KMS-11 (cell line): Measurements from ENCODE around the gene FSTL5.

ENCODE experiments used
- H2AFZ ChIP-seq: fragments of 200-600 bp; sonication (generic); 2 replicates; pipeline ENCODE4 v1.6.1; 2016; ENCODE audit warnings: antibody characterized with exemption, mixed run types, low read depth
- H3K27ac ChIP-seq: fragments of 200-600 bp; sonication (generic); 2 replicates; pipeline ENCODE4 v1.6.1; 2016; ENCODE audit warnings: mild to moderate bottlenecking, mixed run types
- H3K27me3 ChIP-seq: fragments of 200-600 bp; sonication (generic); 2 replicates; pipeline ENCODE4 v1.6.1; 2017; ENCODE audit warnings: mild to moderate bottlenecking, low read depth, mixed run types, moderate library complexity; ENCODE audit not compliant: insufficient read depth
- H3K36me3 ChIP-seq: fragments of 200-600 bp; sonication (generic); 2 replicates; pipeline ENCODE4 v1.6.1; 2017; ENCODE audit warnings: mild to moderate bottlenecking, mixed run types; ENCODE audit not compliant: insufficient read depth
- H3K4me1 ChIP-seq: fragments of 200-600 bp; sonication (generic); 2 replicates; pipeline ENCODE4 v1.6.1; 2016; ENCODE audit warnings: mild to moderate bottlenecking, low read depth, mixed run types; ENCODE audit not compliant: poor library complexity, severe bottlenecking
- H3K4me2 ChIP-seq: fragments of 200-600 bp; sonication (generic); 2 replicates; pipeline ENCODE4 v1.7.0; 2016; ENCODE audit warnings: mild to moderate bottlenecking, mixed run types
- H3K4me3 ChIP-seq: fragments of 200-600 bp; sonication (generic); IDR thresholded peaks from 2 replicates; pipeline ENCODE4 v1.6.1; 2017; ENCODE audit warnings: low read depth, low read length, mixed read lengths; ENCODE audit not compliant: insufficient read depth
- H3K79me2 ChIP-seq: fragments of 200-600 bp; sonication (generic); 2 replicates; pipeline ENCODE4 v1.6.1; 2016; ENCODE audit warnings: low read depth, mixed run types; ENCODE audit not compliant: insufficient read depth
- H3K9ac ChIP-seq: fragments of 200-600 bp; sonication (generic); 2 replicates; pipeline ENCODE4 v1.6.1; 2016; ENCODE audit warnings: mild to moderate bottlenecking, mixed run types
- H4K20me1 ChIP-seq: fragments of 200-600 bp; sonication (generic); 2 replicates; pipeline ENCODE4 v1.6.1; 2016; ENCODE audit warnings: mild to moderate bottlenecking, mixed run types; ENCODE audit not compliant: insufficient read depth
- TF ChIP-seq, protein P1 (sequence below): fragments of 200-600 bp; sonication (generic); conservative IDR thresholded peaks from 2 replicates; pipeline ENCODE4 v1.6.1; 2017; ENCODE audit warnings: low read depth, mild to moderate bottlenecking, antibody characterized with exemption, low read length, moderate library complexity, mixed read lengths

FSTL5 gene

GRCh38 chr4:161403781-161404180 is 760.0 kb downstream of the FSTL5 start:
- H3K36me3 ChIP-seq = no peaks in the 10 kb centered on the region
- no peak overlapping the region for H3K4me3 ChIP-seq
- no peaks in the 10 kb centered on the region for H4K20me1 ChIP-seq
- no peak overlapping the region for H2AFZ ChIP-seq
- H3K27me3 ChIP-seq = no peaks in the 10 kb centered on the region
- no peak overlapping the region for H3K4me2 ChIP-seq
- no peaks in the 10 kb centered on the region for H3K4me1 ChIP-seq
- H3K9ac ChIP-seq = no peak overlapping the region
- no peaks in the 10 kb centered on the region for H3K79me2 ChIP-seq
- TF ChIP-seq, protein P1, sequence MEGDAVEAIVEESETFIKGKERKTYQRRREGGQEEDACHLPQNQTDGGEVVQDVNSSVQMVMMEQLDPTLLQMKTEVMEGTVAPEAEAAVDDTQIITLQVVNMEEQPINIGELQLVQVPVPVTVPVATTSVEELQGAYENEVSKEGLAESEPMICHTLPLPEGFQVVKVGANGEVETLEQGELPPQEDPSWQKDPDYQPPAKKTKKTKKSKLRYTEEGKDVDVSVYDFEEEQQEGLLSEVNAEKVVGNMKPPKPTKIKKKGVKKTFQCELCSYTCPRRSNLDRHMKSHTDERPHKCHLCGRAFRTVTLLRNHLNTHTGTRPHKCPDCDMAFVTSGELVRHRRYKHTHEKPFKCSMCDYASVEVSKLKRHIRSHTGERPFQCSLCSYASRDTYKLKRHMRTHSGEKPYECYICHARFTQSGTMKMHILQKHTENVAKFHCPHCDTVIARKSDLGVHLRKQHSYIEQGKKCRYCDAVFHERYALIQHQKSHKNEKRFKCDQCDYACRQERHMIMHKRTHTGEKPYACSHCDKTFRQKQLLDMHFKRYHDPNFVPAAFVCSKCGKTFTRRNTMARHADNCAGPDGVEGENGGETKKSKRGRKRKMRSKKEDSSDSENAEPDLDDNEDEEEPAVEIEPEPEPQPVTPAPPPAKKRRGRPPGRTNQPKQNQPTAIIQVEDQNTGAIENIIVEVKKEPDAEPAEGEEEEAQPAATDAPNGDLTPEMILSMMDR = no peak
- no peak overlapping the region for H3K27ac ChIP-seq

DNA sequence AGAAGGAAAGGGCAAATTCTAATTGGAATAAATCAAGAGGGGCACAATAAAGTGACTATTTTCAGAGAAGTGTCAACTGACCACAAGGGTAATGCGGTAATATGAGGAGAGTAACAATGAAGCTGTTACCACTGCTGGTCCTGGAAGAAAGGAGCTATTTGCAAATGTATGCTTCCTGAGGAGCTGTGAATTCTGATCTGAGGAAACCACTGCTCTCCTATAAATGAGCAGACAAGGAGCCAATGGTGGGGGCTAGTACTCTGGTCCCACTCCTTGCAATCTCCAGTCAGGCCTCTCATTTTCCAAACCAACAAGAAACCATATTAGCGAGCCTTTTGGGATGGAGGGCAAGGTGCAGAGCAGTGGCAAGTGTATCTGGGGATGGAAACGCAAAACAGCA is 770.2 kb downstream of the FSTL5 start:
- Histone ChIP-seq H3K27me3 (no peaks in the 10 kb centered on the region), H4K20me1 (no peaks in the 10 kb centered on the region), H3K79me2 (no peaks in the 10 kb centered on the region), H2AFZ (no peak overlapping the region), H3K4me1 (no peaks in the 10 kb centered on the region), H3K9ac (no peak overlapping the region), H3K4me3 (no peak overlapping the region), H3K27ac (no peak overlapping the region), H3K4me2 (no peak overlapping the region), H3K36me3 (no peaks in the 10 kb centered on the region)
- TF ChIP-seq, protein P1 = no peak

DNA sequence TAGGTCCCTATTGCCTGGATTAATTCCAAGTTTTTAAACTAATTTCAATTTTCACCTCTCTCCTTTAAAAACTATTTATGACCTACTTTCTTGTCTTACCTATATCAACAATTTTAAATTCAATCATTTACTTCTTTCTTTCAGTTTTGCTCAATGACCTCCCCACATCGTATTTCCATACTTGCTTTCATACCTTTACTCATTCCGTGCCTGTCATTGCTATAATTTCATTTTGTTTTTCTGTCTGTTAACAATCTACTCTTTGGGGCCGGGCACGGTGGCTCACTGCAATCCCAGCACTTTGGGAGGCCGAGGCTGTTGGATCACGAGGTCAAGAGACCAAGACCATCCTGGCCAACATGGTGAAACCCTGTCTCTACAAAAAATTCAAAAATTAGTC is 781.1 kb downstream of the FSTL5 start:
- Histone ChIP-seq H3K4me2 (no peak overlapping the region), H3K36me3 (no peaks in the 10 kb centered on the region), H4K20me1 (no peaks in the 10 kb centered on the region), H2AFZ (no peak overlapping the region), H3K27me3 (no peaks in the 10 kb centered on the region), H3K9ac (no peak overlapping the region), H3K4me3 (no peak overlapping the region), H3K27ac (no peak overlapping the region), H3K79me2 (no peaks in the 10 kb centered on the region), H3K4me1 (no peaks in the 10 kb centered on the region)
- TF ChIP-seq, protein P1 = no peak

GRCh38 chr4:161376275-161376674 is 787.5 kb downstream of the FSTL5 start:
- H3K36me3 ChIP-seq = no peaks in the 10 kb centered on the region
- no peaks in the 10 kb centered on the region for H3K27me3 ChIP-seq
- H3K4me2 ChIP-seq = no peak overlapping the region
- no peak overlapping the region for H3K27ac ChIP-seq
- no peaks in the 10 kb centered on the region for H3K4me1 ChIP-seq
- H2AFZ ChIP-seq = no peak overlapping the region
- H3K79me2 ChIP-seq = no peaks in the 10 kb centered on the region
- TF ChIP-seq, protein P1 = no peak
- H3K4me3 ChIP-seq = no peak overlapping the region
- no peaks in the 10 kb centered on the region for H4K20me1 ChIP-seq
- no peak overlapping the region for H3K9ac ChIP-seq
